Measurements from ENCODE around the gene SLC17A3.

DNA sequence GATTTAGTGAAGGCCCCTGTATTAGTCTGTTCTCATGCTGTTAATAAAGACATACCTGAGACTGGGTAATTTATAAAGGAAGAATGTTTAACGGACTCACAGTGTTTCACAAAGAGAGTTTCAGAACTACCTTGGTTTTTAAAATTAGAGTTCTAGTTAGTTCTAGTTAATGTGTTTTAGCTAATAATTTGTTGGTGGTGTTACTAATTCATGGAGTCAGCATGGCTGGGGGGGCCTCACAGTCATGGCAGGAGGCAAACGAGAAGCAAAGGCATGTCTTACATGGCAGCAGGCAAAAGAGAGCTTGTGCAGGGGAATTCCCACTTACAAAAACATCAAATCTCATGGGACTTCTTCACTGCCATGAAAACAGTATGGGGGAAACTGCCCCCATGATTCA is 12.0 kb upstream of the SLC17A3 start:
- TF ChIP-seq POLR2A (IDR thresholded peaks at IDR 0.05) = no peak
- TF ChIP-seq, protein P1, sequence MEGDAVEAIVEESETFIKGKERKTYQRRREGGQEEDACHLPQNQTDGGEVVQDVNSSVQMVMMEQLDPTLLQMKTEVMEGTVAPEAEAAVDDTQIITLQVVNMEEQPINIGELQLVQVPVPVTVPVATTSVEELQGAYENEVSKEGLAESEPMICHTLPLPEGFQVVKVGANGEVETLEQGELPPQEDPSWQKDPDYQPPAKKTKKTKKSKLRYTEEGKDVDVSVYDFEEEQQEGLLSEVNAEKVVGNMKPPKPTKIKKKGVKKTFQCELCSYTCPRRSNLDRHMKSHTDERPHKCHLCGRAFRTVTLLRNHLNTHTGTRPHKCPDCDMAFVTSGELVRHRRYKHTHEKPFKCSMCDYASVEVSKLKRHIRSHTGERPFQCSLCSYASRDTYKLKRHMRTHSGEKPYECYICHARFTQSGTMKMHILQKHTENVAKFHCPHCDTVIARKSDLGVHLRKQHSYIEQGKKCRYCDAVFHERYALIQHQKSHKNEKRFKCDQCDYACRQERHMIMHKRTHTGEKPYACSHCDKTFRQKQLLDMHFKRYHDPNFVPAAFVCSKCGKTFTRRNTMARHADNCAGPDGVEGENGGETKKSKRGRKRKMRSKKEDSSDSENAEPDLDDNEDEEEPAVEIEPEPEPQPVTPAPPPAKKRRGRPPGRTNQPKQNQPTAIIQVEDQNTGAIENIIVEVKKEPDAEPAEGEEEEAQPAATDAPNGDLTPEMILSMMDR (IDR thresholded peaks at IDR 0.05) = no peak
- no peak for TF ChIP-seq EP300 (IDR thresholded peaks at IDR 0.05)

Measured in tibial nerve (tissue), 4 donors.